Parathyroid adenoma (tissue), 2 donors: ENCODE results near the gene TMEM147.

Experiments
- H2AFZ ChIP-seq: fragments of 300-600 bp; sonication (generic); one replicate; pipeline ENCODE4 v1.7.0; 2017; ENCODE audit warnings: antibody characterized with exemption, mild to moderate bottlenecking
- H3K27ac ChIP-seq: fragments of 300-600 bp; sonication (generic); one replicate; pipeline ENCODE4 v1.7.0; 2017
- H3K27me3 ChIP-seq: fragments of 300-600 bp; sonication (generic); one replicate; pipeline ENCODE4 v1.7.0; 2017; ENCODE audit warnings: low read length; ENCODE audit not compliant: control insufficient read depth, insufficient read depth
- H3K36me3 ChIP-seq: fragments of 300-600 bp; sonication (generic); one replicate; pipeline ENCODE4 v1.7.0; 2017; ENCODE audit warnings: low read length; ENCODE audit not compliant: control insufficient read depth, insufficient read depth
- H3K4me1 ChIP-seq: fragments of 300-600 bp; sonication (generic); one replicate; pipeline ENCODE4 v1.7.0; 2017; ENCODE audit warnings: control low read depth
- H3K4me2 ChIP-seq: fragments of 300-600 bp; sonication (generic); one replicate; pipeline ENCODE4 v1.7.0; 2017; ENCODE audit warnings: low read length
- H3K4me3 ChIP-seq: fragments of 300-600 bp; sonication (generic); one replicate; pipeline ENCODE4 v1.7.0; 2017; ENCODE audit warnings: low read depth, low read length
- H3K79me2 ChIP-seq: fragments of 300-600 bp; sonication (generic); one replicate; pipeline ENCODE4 v1.7.0; 2017; ENCODE audit warnings: control low read depth
- H3K9ac ChIP-seq: fragments of 300-600 bp; sonication (generic); one replicate; pipeline ENCODE4 v1.7.0; 2017; ENCODE audit warnings: mild to moderate bottlenecking
- H3K9me3 ChIP-seq: fragments of 300-600 bp; sonication (generic); one replicate; pipeline ENCODE4 v1.7.0; 2017; ENCODE audit warnings: low read length; ENCODE audit not compliant: control insufficient read depth
- TF ChIP-seq, protein P1 (sequence below): fragments of 300-600 bp; sonication (generic); IDR thresholded peaks from one replicate; pipeline ENCODE4 v1.7.0; 2017; ENCODE audit warnings: antibody characterized with exemption, mild to moderate bottlenecking
- donor health status: primary hyperparathyroidism.

TMEM147 gene

DNA sequence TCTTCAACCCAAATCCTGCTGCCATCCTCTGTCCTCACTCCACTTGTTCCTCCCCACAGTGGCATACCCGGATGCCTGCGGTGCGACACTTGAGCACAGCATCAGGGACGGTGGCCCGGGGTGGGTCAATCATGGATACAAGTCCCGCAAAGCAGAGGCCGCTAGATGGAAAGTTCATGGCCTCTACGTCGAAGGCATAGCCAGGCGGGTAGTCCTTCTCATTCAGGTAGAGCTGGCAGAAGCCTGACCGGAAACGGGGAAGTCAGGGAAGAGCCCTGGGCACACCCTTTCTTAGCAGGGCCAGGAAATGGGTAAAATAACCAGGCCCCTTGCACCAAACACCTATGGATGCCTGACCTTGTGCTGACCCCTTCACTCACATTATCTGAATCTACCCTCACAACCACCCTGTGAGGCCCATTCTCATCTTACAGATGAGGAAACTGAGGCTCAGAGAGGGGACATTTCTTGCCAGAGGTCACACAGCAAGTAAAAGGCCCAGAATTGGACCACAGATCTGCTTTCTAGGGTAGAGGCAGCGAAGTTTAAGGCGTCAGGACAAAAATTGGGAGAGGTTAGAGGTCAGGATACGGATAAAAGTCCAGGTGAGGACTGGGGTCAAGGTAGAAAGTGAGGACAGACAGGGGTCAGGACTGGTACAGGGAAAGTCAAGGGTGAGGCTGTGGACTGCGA lies 11.6 kb downstream of the TMEM147 start:
- H3K4me1 ChIP-seq = no peaks in the 10 kb centered on the region
- H3K27me3 ChIP-seq = no peaks in the 10 kb centered on the region
- H3K9me3 ChIP-seq = no peaks in the 10 kb centered on the region
- no peak overlapping the region for H3K9ac ChIP-seq
- no peak overlapping the region for H3K27ac ChIP-seq
- H3K4me3 ChIP-seq = no peak overlapping the region
- H2AFZ ChIP-seq = no peak overlapping the region
- no peak overlapping the region for H3K4me2 ChIP-seq
- no peaks in the 10 kb centered on the region for H3K36me3 ChIP-seq
- TF ChIP-seq, protein P1, sequence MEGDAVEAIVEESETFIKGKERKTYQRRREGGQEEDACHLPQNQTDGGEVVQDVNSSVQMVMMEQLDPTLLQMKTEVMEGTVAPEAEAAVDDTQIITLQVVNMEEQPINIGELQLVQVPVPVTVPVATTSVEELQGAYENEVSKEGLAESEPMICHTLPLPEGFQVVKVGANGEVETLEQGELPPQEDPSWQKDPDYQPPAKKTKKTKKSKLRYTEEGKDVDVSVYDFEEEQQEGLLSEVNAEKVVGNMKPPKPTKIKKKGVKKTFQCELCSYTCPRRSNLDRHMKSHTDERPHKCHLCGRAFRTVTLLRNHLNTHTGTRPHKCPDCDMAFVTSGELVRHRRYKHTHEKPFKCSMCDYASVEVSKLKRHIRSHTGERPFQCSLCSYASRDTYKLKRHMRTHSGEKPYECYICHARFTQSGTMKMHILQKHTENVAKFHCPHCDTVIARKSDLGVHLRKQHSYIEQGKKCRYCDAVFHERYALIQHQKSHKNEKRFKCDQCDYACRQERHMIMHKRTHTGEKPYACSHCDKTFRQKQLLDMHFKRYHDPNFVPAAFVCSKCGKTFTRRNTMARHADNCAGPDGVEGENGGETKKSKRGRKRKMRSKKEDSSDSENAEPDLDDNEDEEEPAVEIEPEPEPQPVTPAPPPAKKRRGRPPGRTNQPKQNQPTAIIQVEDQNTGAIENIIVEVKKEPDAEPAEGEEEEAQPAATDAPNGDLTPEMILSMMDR = no peak
- no peaks in the 10 kb centered on the region for H3K79me2 ChIP-seq

DNA sequence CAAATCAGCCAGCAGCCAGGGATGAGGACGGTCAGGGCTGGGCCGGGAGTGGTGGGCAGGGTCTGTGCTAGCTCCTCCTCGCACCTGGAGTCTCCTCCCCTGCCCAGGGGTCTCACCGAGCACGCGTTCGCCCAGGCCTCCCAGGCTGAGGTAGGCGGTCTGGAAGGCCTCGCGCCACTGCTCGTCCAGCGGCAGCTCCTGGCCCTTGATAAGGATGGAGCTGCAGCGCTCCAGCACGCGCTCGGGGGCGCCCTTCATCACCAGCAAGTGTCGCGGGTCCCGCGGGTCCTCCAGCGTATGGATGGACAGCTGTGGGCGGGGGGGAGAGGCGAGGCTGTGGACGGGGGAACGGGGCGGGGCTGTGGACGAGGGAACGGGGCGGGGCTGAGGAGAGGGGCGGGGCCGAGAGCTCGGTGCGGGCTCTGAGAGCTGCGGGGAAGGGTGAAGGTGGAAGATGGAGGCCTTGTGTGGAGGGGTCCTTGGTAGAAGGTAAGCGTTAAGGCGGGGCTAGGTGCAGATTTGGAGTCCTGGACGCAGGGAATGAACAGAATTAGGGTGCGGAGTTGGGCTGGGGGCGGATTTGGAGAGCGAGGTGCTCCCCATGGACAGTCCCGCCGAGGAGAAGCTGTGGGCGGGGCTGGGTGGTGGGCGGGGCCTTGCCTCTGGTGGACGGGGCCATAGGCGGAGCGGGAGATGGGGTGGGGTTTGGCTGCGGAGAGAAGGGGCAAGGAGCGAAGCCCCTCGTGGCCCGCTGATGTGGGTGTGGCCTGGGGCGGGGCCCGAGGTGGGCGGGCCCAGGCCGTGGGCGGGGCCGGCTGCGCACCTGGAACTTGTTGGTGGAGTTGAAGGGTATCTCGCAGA lies 12.3 kb downstream of the TMEM147 start:
- H3K4me1 ChIP-seq = no peaks in the 10 kb centered on the region
- H2AFZ ChIP-seq = peak overlapping the region; percentile 20
- TF ChIP-seq, protein P1 = no peak
- H3K79me2 ChIP-seq = no peaks in the 10 kb centered on the region
- H3K36me3 ChIP-seq = no peaks in the 10 kb centered on the region
- peak overlapping the region; percentile 42 for H3K4me2 ChIP-seq
- no peaks in the 10 kb centered on the region for H3K27me3 ChIP-seq
- no peaks in the 10 kb centered on the region for H3K9me3 ChIP-seq
- H3K9ac ChIP-seq = no peak overlapping the region
- no peak overlapping the region for H3K27ac ChIP-seq
- no peak overlapping the region for H3K4me3 ChIP-seq

DNA sequence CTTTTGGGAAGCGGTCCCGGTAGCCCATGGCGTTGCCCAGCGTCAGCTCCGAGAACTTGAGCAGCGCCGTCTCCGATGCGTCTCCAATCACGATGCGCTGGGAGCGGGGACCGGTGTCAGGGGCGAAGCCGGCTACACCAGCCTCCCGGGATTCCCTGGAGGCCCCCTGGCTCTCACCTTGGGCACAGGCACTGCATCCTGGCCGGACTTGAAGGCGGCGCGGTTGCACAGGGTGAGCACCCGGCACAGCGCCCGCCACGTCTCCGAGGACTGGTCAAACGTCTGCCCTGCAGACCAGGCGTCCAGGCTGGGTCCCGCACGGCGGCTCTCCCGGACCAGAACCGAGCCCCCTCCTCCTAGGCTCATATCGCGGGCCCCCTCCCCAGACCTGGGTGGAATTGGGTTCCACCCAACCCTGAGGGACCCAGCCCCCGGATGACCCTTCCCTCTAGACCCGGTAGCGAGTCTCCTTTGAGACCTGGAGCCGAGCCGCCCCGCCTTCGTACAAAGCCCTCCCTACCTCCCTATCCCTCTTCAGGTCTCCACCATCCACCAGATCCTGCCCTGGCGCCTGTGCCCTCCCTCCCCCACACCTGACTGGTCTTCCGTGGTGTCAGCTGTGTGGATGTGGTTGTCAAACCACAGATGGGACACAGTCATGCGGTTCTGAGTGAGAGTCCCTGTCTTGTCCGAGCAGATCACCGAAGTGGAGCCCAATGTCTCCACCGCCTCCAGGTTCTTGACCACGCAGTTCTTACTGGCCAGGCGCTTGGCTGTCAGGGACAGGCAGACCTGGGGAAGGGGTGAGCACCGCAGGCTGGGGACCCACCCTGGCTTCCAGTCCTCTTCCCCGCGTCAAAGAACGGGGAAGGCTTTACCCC lies 13.2 kb downstream of the TMEM147 start:
- Histone ChIP-seq H3K4me3 (no peak overlapping the region), H3K36me3 (no peaks in the 10 kb centered on the region), H3K4me2 (peak overlapping the region; percentile 42), H3K79me2 (no peaks in the 10 kb centered on the region), H3K4me1 (no peaks in the 10 kb centered on the region), H3K27ac (no peak overlapping the region), H2AFZ (no peak overlapping the region), H3K9me3 (no peaks in the 10 kb centered on the region), H3K27me3 (no peaks in the 10 kb centered on the region), H3K9ac (no peak overlapping the region)
- TF ChIP-seq, protein P1 = no peak

DNA sequence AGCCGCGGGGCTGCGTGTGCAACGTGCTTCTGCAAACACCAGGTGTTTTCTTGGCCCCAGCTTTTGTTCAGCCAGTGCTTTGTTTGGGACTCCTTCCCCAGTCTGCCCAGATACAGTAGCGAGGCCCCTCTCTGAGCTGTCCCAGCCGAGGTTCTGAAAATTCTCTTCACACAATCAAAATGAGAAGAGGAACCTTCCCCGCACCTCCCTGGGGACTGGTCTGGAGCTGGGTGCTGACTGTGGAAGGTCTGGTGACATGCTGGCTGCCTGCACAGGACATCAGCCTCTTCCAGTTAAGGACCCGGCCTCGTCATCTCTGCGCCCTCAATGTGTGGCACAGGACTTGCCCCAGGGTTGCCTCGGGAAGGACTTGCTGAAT lies 13.8 kb downstream of the TMEM147 start:
- no peak overlapping the region for H3K4me3 ChIP-seq
- no peaks in the 10 kb centered on the region for H3K36me3 ChIP-seq
- no peaks in the 10 kb centered on the region for H3K9me3 ChIP-seq
- H3K27me3 ChIP-seq = no peaks in the 10 kb centered on the region
- no peaks in the 10 kb centered on the region for H3K79me2 ChIP-seq
- H3K4me1 ChIP-seq = no peaks in the 10 kb centered on the region
- no peak overlapping the region for H3K9ac ChIP-seq
- TF ChIP-seq, protein P1 = no peak
- H3K27ac ChIP-seq = no peak overlapping the region
- H2AFZ ChIP-seq = no peak overlapping the region
- no peak overlapping the region for H3K4me2 ChIP-seq
